GM12891 (cell line): Measurements from ENCODE around the gene MAPKAPK5.
"Not testable (repeated sequence)": the region's sequence is repeated elsewhere in the genome, so short reads cannot be mapped to it uniquely, and the experiment has no call there.

Source experiments
- DNase-seq: peaks from one replicate; pipeline ENCODE4 v3.0.0; 2011; ENCODE audit warnings: low spot score; ENCODE audit not compliant: insufficient read length
- FAIRE-seq: peaks from 2 replicates; lab custom pipeline; 2011; peaks lifted over from hg19 to GRCh38; lab: Jason Lieb, UNC
- PAX5 ChIP-seq: IDR thresholded peaks from 2 replicates; pipeline ENCODE4 v1.6.1; 2011; ENCODE audit warnings: low read length, moderate library complexity, mild to moderate bottlenecking; ENCODE audit not compliant: insufficient read depth, severe bottlenecking
- POLR2A ChIP-seq: IDR thresholded peaks from 2 replicates; pipeline ENCODE4 v1.6.1; 2011; ENCODE audit warnings: low read depth, low read length, control low read depth
- POLR2AphosphoS5 ChIP-seq: IDR thresholded peaks from 2 replicates; pipeline ENCODE4 v1.6.1; 2011; ENCODE audit warnings: low read depth, low read length, control low read depth
- POU2F2 ChIP-seq: IDR thresholded peaks from 2 replicates; pipeline ENCODE4 v1.6.1; 2011; ENCODE audit warnings: low read depth, mild to moderate bottlenecking, control low read depth, low read length, moderate library complexity
- SPI1 ChIP-seq: IDR thresholded peaks from 2 replicates; pipeline ENCODE4 v1.6.1; 2011; ENCODE audit warnings: low read depth, low read length, control low read depth
- TAF1 ChIP-seq: IDR thresholded peaks from 2 replicates; pipeline ENCODE4 v1.6.1; 2011; ENCODE audit warnings: low read depth, low read length, control low read depth

The MAPKAPK5 gene

GRCh38 chr12:111816065-111816615, 25.9 kb upstream of the MAPKAPK5 start:
- no peak for TF ChIP-seq PAX5
- TF ChIP-seq POU2F2 = no peak
- TF ChIP-seq TAF1 = no peak
- DNase-seq (no peak), FAIRE-seq (no peak)

- not testable (repeated sequence) for FAIRE-seq, DNase-seq
These were observed 25.1 kb upstream of the MAPKAPK5 start for GRCh38 chr12:111816898-111817297.

- FAIRE-seq (no peak), DNase-seq (no peak)
- TF ChIP-seq TAF1 (no peak), POLR2A (no peak), POU2F2 (no peak), POLR2AphosphoS5 (no peak), SPI1 (no peak), PAX5 (no peak)
These were observed 23.7 kb upstream of the MAPKAPK5 start for GRCh38 chr12:111818340-111818739.

- FAIRE-seq = no peak
- no peak for DNase-seq
- TF ChIP-seq SPI1 (no peak), POLR2A (no peak), PAX5 (no peak), TAF1 (no peak), POLR2AphosphoS5 (no peak), POU2F2 (no peak)
These were observed 22.6 kb upstream of the MAPKAPK5 start for GRCh38 chr12:111819191-111820158.

- not testable (repeated sequence) for DNase-seq, FAIRE-seq
These were observed 21.2 kb upstream of the MAPKAPK5 start for GRCh38 chr12:111820828-111821227.

- FAIRE-seq (no peak), DNase-seq (no peak)
- TF ChIP-seq SPI1 = no peak
- TF ChIP-seq TAF1 = no peak
- TF ChIP-seq POLR2A = no peak
- no peak for TF ChIP-seq POLR2AphosphoS5
- no peak for TF ChIP-seq POU2F2
- no peak for TF ChIP-seq PAX5
These were observed 19.1 kb upstream of the MAPKAPK5 start for GRCh38 chr12:111822886-111823285.

- TF ChIP-seq POLR2AphosphoS5 (no peak), POU2F2 (no peak), SPI1 (no peak), PAX5 (no peak), POLR2A (no peak)
- FAIRE-seq (no peak), DNase-seq (no peak)
These were observed 18.1 kb upstream of the MAPKAPK5 start for GRCh38 chr12:111823891-111824290.

- not testable (repeated sequence) for FAIRE-seq, DNase-seq
These were observed 17.7 kb upstream of the MAPKAPK5 start for GRCh38 chr12:111824312-111824711.

- FAIRE-seq = no peak
- no peak for DNase-seq
- no peak for TF ChIP-seq POU2F2
- TF ChIP-seq SPI1 = no peak
- no peak for TF ChIP-seq TAF1
- no peak for TF ChIP-seq POLR2AphosphoS5
- TF ChIP-seq POLR2A = no peak
- no peak for TF ChIP-seq PAX5
These were observed 16.5 kb upstream of the MAPKAPK5 start for GRCh38 chr12:111825509-111825908.

GRCh38 chr12:111826316-111826715, 15.7 kb upstream of the MAPKAPK5 start:
- no peak for FAIRE-seq
- no peak for TF ChIP-seq SPI1
- no peak for TF ChIP-seq POLR2A
- no peak for TF ChIP-seq PAX5
- TF ChIP-seq TAF1 = no peak
- no peak for TF ChIP-seq POU2F2
- TF ChIP-seq POLR2AphosphoS5 = no peak
- DNase-seq = no peak
